Measurements from ENCODE around the gene PACSIN1. TPM values are rescaled to one million over a fixed set of nuclear protein-coding genes. Genes with fewer than 3 reads are reported as not detected.

The PACSIN1 gene
- total RNA-seq, 1 experiment from 2014 or later: not detected

- Histone ChIP-seq H3K27me3 (replicated peaks; ENCODE audit: insufficient read depth, low read depth, low read length, poor library complexity) (no peaks in the 10 kb centered on the region), H3K4me3 (ENCODE audit: low read depth, low read length, poor library complexity, severe bottlenecking) (no peak overlapping the region), H3K36me3 (ENCODE audit: insufficient read depth, low read length, poor library complexity, severe bottlenecking) (no peaks in the 10 kb centered on the region), H3K4me1 (ENCODE audit: insufficient read depth, low read length, poor library complexity, severe bottlenecking) (peaks cover 11% of the 10 kb centered on the region), H3K9me3 (ENCODE audit: low read depth, low read length, poor library complexity, severe bottlenecking) (no peaks in the 10 kb centered on the region), H3K27ac (ENCODE audit: low read depth, low read length, poor library complexity, severe bottlenecking) (no peak overlapping the region)
- BruUV-seq (replicated peaks): no TSS peak
- CTCF ChIA-PET: no interaction called here
- DNase-seq (ENCODE audit: low spot score): no peak
- POLR2A ChIA-PET (ENCODE audit: low non-redundant PET): no interaction called here
- TF ChIP-seq CTCF (conservative IDR thresholded peaks at IDR 0.05; ENCODE audit: low read depth, low read length): no peak
- intact Hi-C loops (cut with micrococcal nuclease; ENCODE audit: unreplicated experiment): no loop called here
Observed at GRCh38 chr6:34493344-34493743, 27.5 kb downstream of the PACSIN1 start.

- Histone ChIP-seq H3K27me3 (replicated peaks; ENCODE audit: insufficient read depth, low read depth, low read length, poor library complexity) (no peaks in the 10 kb centered on the region), H3K36me3 (ENCODE audit: insufficient read depth, low read length, poor library complexity, severe bottlenecking) (no peaks in the 10 kb centered on the region), H3K27ac (ENCODE audit: low read depth, low read length, poor library complexity, severe bottlenecking) (no peak overlapping the region), H3K4me3 (ENCODE audit: low read depth, low read length, poor library complexity, severe bottlenecking) (no peak overlapping the region), H3K4me1 (ENCODE audit: insufficient read depth, low read length, poor library complexity, severe bottlenecking) (peaks cover 11% of the 10 kb centered on the region), H3K9me3 (ENCODE audit: low read depth, low read length, poor library complexity, severe bottlenecking) (peaks cover 8% of the 10 kb centered on the region)
- ChIA-PET CTCF (interaction anchor here (0.7 kb wide), 1 partner anchor 20 kb away, joined by 4 read pairs; no protein-coding TSS in a partner anchor), POLR2A (ENCODE audit: low non-redundant PET) (no interaction called here)
- intact Hi-C loops (cut with micrococcal nuclease; ENCODE audit: unreplicated experiment): no loop called here
- BruUV-seq (replicated peaks): no TSS peak
- TF ChIP-seq CTCF (conservative IDR thresholded peaks at IDR 0.05; ENCODE audit: low read depth, low read length) (no peak), EZH2 (IDR thresholded peaks at IDR 0.05; ENCODE audit: borderline replicate concordance, low read depth, low read length, poor library complexity, severe bottlenecking) (no peak)
- no peak for DNase-seq (ENCODE audit: low spot score)
Observed at GRCh38 chr6:34494973-34495372, 29.1 kb downstream of the PACSIN1 start.

GRCh38 chr6:34496103-34496685 lies 30.3 kb downstream of the PACSIN1 start:
- no peak for DNase-seq (ENCODE audit: low spot score)
- no peak overlapping the region for H3K27ac ChIP-seq (ENCODE audit: low read depth, low read length, poor library complexity, severe bottlenecking)
- no peak overlapping the region for H3K4me3 ChIP-seq (ENCODE audit: low read depth, low read length, poor library complexity, severe bottlenecking)
- H3K9me3 ChIP-seq (ENCODE audit: low read depth, low read length, poor library complexity, severe bottlenecking): peaks cover 17% of the 10 kb centered on the region
- intact Hi-C loops (cut with micrococcal nuclease; ENCODE audit: unreplicated experiment): no loop called here
- ChIA-PET POLR2A (ENCODE audit: low non-redundant PET) (no interaction called here), CTCF (no interaction called here)
- TF ChIP-seq EZH2 (IDR thresholded peaks at IDR 0.05; ENCODE audit: borderline replicate concordance, low read depth, low read length, poor library complexity, severe bottlenecking) (no peak), CTCF (conservative IDR thresholded peaks at IDR 0.05; ENCODE audit: low read depth, low read length) (no peak)
- peaks cover 1% of the 10 kb centered on the region for H3K4me1 ChIP-seq (ENCODE audit: insufficient read depth, low read length, poor library complexity, severe bottlenecking)
- no peaks in the 10 kb centered on the region for H3K36me3 ChIP-seq (ENCODE audit: insufficient read depth, low read length, poor library complexity, severe bottlenecking)
- no peaks in the 10 kb centered on the region for H3K27me3 ChIP-seq (replicated peaks; ENCODE audit: insufficient read depth, low read depth, low read length, poor library complexity)
- BruUV-seq (replicated peaks): no TSS peak
